ENCODE results near the gene GPATCH8.

- no peak for TF ChIP-seq SIRT6 (IDR thresholded peaks at IDR 0.05; ENCODE audit: low read length)
- TF ChIP-seq CTCF (IDR thresholded peaks at IDR 0.05; ENCODE audit: control extremely low read depth in 1 of 3, insufficient read depth in 1 of 3, low read depth in 1 of 3, low read length in 3 of 3): no peak
- TF ChIP-seq EZH2 (IDR thresholded peaks at IDR 0.05; ENCODE audit: low read depth, low read length, severe bottlenecking): peak; percentile 13
- TF ChIP-seq CHD2 (IDR thresholded peaks at IDR 0.05; ENCODE audit: low read length): no peak
- TF ChIP-seq USF2 (IDR thresholded peaks at IDR 0.05; ENCODE audit: low read length): no peak
- TF ChIP-seq BRCA1 (IDR thresholded peaks at IDR 0.05; ENCODE audit: low read depth, low read length): no peak
- TF ChIP-seq JUND (IDR thresholded peaks at IDR 0.05; ENCODE audit: low read length): no peak
- TF ChIP-seq MAFK (IDR thresholded peaks at IDR 0.05; ENCODE audit: low read depth, low read length): no peak
- no peak for TF ChIP-seq BACH1 (IDR thresholded peaks at IDR 0.05; ENCODE audit: low read length)
- no peak for TF ChIP-seq RXRA (IDR thresholded peaks at IDR 0.05; ENCODE audit: insufficient read depth, low read depth, low read length)
- TF ChIP-seq POLR2A (IDR thresholded peaks at IDR 0.05; ENCODE audit: control extremely low read depth in 1 of 2, low read depth in 2 of 2, low read length in 2 of 2): no peak
Observed at GRCh38 chr17:44384823-44385286, 118.4 kb downstream of the GPATCH8 start.

All from H1 (cell line).